Kidney epithelial cell (primary cell): ENCODE measurements around the gene NABP1. TPM values are rescaled to one million over a fixed set of nuclear protein-coding genes. Genes with fewer than 3 reads are reported as not detected.
A peak's percentile ranks its signal among the peaks of the same experiment; 100 is the strongest.

Experiments used
- DNase-seq: peaks from one replicate; pipeline ENCODE4 v3.0.0-alpha.2; 2010; ENCODE audit warnings: low read depth
- H3K27me3 ChIP-seq: 2 replicates; pipeline ENCODE4 v1.6.0; 2011; ENCODE audit warnings: low read length; ENCODE audit not compliant: control insufficient read depth, insufficient read depth
- H3K36me3 ChIP-seq: 2 replicates; pipeline ENCODE4 v1.5.1; 2011; ENCODE audit warnings: low read length; ENCODE audit not compliant: control insufficient read depth, insufficient read depth
- H3K4me3 ChIP-seq: 2 replicates; pipeline ENCODE4 v1.5.1; 2011; ENCODE audit warnings: low read depth, mild to moderate bottlenecking, control low read depth, low read length
- CTCF ChIP-seq: IDR thresholded peaks from 2 replicates; pipeline ENCODE4 v1.5.1; 2011; ENCODE audit warnings: mild to moderate bottlenecking, moderate library complexity, low read length, control low read depth, inconsistent platforms; ENCODE audit not compliant: insufficient read depth, poor library complexity, severe bottlenecking
- total RNA-seq: library from RNA; depleted of rRNA; stranded (reverse); fragments of >200 nt; gene quantifications from 2 replicates; pipeline ENCODE4 v1.2.3, GENCODE V29; 2015

The NABP1 gene
- total RNA-seq, 1 donor from 2014 or later: 18.3 TPM

- Histone ChIP-seq H3K27me3 (no peaks in the 10 kb centered on the region), H3K4me3 (no peak overlapping the region), H3K36me3 (no peaks in the 10 kb centered on the region)
- DNase-seq: no peak
- no peak for TF ChIP-seq CTCF
These were observed 16.6 kb upstream of the NABP1 start for GRCh38 chr2:191661097-191661924.

- peak; percentile 66 for DNase-seq
- no peak for TF ChIP-seq CTCF
- Histone ChIP-seq H3K4me3 (no peak overlapping the region), H3K36me3 (no peaks in the 10 kb centered on the region), H3K27me3 (no peaks in the 10 kb centered on the region)
These were observed 12.9 kb upstream of the NABP1 start for GRCh38 chr2:191664823-191665677.

GRCh38 chr2:191666226-191666625 lies 11.7 kb upstream of the NABP1 start:
- no peak for DNase-seq
- no peak for TF ChIP-seq CTCF
- no peak overlapping the region for H3K4me3 ChIP-seq
- no peaks in the 10 kb centered on the region for H3K27me3 ChIP-seq
- H3K36me3 ChIP-seq: no peaks in the 10 kb centered on the region

GRCh38 chr2:191666732-191667131 lies 11.2 kb upstream of the NABP1 start:
- H3K4me3 ChIP-seq: no peak overlapping the region
- H3K27me3 ChIP-seq: no peaks in the 10 kb centered on the region
- TF ChIP-seq CTCF: no peak
- H3K36me3 ChIP-seq: no peaks in the 10 kb centered on the region
- peak; percentile 49 for DNase-seq

GRCh38 chr2:191670076-191670475 lies 7.9 kb upstream of the NABP1 start:
- Histone ChIP-seq H3K36me3 (no peaks in the 10 kb centered on the region), H3K27me3 (no peaks in the 10 kb centered on the region), H3K4me3 (no peak overlapping the region)
- no peak for TF ChIP-seq CTCF
- DNase-seq: no peak
